ENCODE data around the gene SCARB1. TPM values are rescaled to one million over a fixed set of nuclear protein-coding genes. Genes with fewer than 3 reads are reported as not detected.

Gene SCARB1
- total and polyA plus RNA-seq, 9 of the 15 experiments (the other 6 are each of a cell fraction or from before 2014, with no cell fraction given) = 0.56 to 157 (median 52.8) TPM

- TF ChIP-seq SMC3 (conservative IDR thresholded peaks at IDR 0.05; ENCODE audit: insufficient read depth, low read depth, low read length) (peak; percentile 95), POU5F1 (IDR thresholded peaks at IDR 0.05; ENCODE audit: borderline replicate concordance, low read depth, low read length, partially characterized antibody) (no peak), ZBED1 (IDR thresholded peaks at IDR 0.05) (no peak), XRCC5 (IDR thresholded peaks at IDR 0.05; ENCODE audit: low read depth, low read length) (0 out of 2 replicates have a peak, but pooled peaks have one; percentile 80), KLF16 (IDR thresholded peaks at IDR 0.05) (peak; percentile 29; the same call in 1 of the 2 replicates), ZNF75A (CRISPR knock-in tag; IDR thresholded peaks at IDR 0.05) (no peak), SMAD4 (CRISPR knock-in tag; conservative IDR thresholded peaks at IDR 0.05) (peak; percentile 16; the same call in 1 of the 2 replicates), ARHGAP35 (IDR thresholded peaks at IDR 0.05; ENCODE audit: partially characterized antibody) (no peak), MAFF (IDR thresholded peaks at IDR 0.05; ENCODE audit: low read length) (no peak), AFF1 (IDR thresholded peaks at IDR 0.05; ENCODE audit: low read depth in 1 of 2, partially characterized antibody in 2 of 2) (no peak), ZNF561 (CRISPR knock-in tag; conservative IDR thresholded peaks at IDR 0.05) (no peak), PRMT5 (CRISPR knock-in tag; IDR thresholded peaks at IDR 0.05) (no peak), BHLHE40 (IDR thresholded peaks at IDR 0.05; ENCODE audit: low read length) (peak; percentile 76), BCOR (IDR thresholded peaks at IDR 0.05) (peak; percentile 46), ZNF280A (IDR thresholded peaks at IDR 0.05; ENCODE audit: low read depth, partially characterized antibody) (no peak), FOXJ3 (CRISPR knock-in tag; IDR thresholded peaks at IDR 0.05) (no peak), SAFB (IDR thresholded peaks at IDR 0.05; ENCODE audit: borderline replicate concordance, low read depth, low read length) (no peak), NR4A1 (CRISPR knock-in tag; IDR thresholded peaks at IDR 0.05) (no peak), NR4A1 (tag; IDR thresholded peaks at IDR 0.05) (no peak), ERF (CRISPR knock-in tag; IDR thresholded peaks at IDR 0.05) (no peak), MEF2D (tag; conservative IDR thresholded peaks at IDR 0.05; ENCODE audit: low read depth) (no peak), ZNF263 (CRISPR knock-in tag; IDR thresholded peaks at IDR 0.05; ENCODE audit: borderline replicate concordance) (no peak)
Observed at GRCh38 chr12:124771462-124772288, 92.0 kb downstream of the SCARB1 start (continued).
